ENCODE data around the gene TDP2. TPM values are rescaled to one million over a fixed set of nuclear protein-coding genes. Genes with fewer than 3 reads are reported as not detected.
"Not testable (repeated sequence)": the region's sequence is repeated elsewhere in the genome, so short reads cannot be mapped to it uniquely, and the experiment has no call there.

The TDP2 gene
- 75.7 TPM for total RNA-seq

DNA sequence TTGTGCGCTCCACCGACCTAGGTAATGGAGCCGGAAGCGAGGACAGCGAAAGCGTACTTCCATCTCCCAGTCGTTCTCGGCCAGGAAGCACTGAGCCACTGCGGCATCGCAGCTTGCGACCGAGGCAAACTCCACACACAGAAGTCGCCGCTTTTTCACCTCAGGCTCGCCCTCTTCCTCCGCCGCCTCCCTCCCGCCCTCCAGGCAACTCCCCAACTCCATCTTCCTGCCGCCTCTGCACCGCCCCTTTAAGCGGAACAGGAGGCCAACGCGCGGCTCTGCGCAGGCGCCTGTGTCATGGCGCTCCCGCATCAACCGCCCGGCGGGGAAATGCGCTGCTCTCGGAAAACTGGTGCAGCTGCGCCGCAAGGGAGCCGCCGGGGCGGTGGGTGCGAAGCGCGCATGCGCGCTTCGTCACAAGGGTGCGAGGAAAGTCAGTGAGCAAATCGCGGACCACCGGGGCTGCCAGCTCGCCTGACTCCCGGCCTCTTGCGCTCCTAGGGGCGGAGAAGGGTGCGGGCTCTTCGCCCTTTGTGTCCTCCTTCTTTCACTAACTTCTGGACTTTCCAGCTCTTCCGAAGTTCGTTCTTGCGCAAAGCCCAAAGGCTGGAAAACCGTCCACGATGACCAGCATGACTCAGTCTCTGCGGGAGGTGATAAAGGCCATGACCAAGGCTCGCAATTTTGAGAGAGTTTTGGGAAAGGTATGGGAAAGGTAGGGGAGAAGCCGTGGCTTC lies at the start of gene TDP2, which contains the start of gene ACOT13:
Gene TDP2 (minus strand): TSS at position 259 of the 737 bp plus-strand sequence. CDS start 37 bp downstream, at position 222.
Gene ACOT13 (plus strand): TSS at position 437 of the 737 bp plus-strand sequence. CDS start 187 bp downstream, at position 624.
- peak; percentile 96 for DNase-seq (ENCODE audit: low spot score)

DNA sequence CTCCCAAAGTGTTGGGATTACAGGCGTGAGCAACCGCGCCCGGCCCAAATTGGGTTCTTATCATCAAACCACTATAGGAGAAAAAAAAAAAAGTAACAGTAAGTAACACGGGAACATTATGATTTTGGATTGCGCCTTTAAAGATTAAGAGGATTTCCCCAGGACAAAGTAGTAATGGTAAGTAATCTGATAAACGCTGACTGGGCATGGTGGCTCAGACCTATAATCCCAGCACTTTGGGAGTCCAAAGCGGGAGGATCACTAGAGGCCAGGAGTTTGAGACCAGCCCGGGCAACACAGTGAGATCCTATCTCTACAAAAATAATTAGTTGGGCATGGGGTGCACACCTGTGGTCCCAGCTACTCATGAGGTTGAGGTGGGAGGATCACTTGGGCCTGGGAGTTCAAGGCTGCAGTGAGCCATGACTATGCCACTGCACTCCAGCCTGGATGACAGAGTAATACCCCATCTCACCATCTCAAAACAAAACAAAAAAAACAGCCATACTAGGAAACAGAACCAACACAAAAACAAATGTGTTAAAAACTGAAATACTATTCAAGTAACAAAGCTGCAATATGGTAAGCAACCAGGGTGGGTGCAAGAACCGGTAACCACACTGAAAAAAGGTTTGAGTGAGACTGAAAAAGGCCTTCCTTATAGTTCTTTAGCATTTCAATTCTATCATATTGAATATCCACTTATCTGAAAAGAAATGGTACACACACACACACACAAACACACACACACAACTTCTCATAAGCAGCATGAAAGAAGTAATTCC lies 44.0 kb upstream of the TDP2 start:
- DNase-seq (ENCODE audit: low spot score), result no peak

DNA sequence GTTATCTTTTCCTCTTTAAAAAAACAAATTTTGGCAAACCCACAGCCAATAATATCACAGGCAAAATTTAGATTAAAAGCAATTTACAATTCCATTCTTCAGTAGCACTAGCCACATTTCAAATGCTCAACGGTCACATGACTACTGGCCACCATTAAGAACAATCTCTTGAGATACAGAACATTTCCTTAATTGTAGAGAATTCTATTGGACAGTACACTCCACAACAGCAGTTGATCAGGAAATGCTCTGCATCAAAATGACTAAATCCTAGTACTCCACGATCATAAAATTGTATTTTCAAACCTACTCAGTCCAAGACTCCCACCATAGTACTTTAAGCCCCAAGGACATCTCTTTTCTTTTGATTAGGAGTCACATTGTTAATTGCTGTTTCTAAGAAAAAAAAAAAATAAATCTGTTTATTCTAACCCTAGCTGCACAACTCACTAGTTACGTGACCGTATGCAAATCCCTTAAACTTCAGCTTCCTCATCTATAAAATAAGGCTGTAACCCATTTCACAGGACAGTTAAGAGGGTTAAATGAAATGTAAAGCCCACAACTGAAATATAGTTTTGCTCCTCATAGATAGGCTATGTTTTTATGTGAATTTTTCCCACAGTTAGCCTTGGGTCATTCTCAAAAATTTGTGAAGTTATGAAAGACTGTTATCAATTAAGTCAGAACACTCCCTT lies 42.5 kb upstream of the TDP2 start:
- DNase-seq (ENCODE audit: low spot score), result no peak

DNA sequence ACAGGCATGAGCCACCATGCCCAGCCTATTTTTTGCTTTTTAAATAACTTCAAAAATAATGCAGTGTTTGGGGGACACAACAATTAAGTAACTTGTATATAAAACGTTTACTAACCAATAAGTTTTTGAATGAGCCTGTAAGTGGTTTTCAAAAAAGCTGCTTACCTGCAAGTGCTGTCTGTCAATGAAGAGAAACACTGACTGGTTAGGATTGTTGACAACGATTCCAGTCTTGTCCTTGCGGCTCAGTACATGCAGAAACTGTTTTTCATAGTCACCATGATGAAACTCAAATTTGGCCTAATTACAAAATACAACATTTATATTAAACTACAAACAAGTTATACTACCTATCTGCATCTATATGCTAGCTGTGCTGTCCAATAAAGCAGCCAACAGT lies 41.9 kb upstream of the TDP2 start:
- DNase-seq (ENCODE audit: low spot score), result no peak

GRCh38 chr6:24704468-24704867 lies 37.8 kb upstream of the TDP2 start:
- no peak for DNase-seq (ENCODE audit: low spot score)

DNA sequence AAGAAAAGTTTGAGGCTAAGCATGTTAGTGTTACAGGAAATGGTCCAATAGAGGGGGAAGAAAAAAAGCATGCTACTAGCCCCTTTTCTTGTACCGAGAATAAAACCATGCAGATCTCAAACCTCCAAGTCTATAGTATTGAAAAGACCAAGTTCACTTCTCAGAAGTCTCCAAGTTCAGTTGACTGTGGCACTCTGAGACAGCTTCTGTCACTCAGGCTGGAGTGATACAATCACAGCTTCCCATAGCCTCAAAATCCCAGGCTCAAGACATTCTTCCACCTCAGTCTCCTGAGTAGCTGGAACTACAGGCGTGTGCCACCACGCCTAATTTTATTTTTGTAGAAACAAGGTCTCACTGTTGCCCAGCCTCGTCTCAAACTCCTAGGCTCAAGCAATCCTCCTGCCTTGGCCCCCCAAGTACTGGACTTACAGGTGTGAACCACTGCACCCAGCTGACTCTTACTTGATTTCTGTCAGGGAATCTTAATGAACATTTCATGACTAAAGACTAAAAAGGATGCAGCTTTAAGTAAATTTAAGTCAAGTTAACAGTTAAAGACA lies 36.1 kb upstream of the TDP2 start:
- DNase-seq (ENCODE audit: low spot score), result no peak

DNA sequence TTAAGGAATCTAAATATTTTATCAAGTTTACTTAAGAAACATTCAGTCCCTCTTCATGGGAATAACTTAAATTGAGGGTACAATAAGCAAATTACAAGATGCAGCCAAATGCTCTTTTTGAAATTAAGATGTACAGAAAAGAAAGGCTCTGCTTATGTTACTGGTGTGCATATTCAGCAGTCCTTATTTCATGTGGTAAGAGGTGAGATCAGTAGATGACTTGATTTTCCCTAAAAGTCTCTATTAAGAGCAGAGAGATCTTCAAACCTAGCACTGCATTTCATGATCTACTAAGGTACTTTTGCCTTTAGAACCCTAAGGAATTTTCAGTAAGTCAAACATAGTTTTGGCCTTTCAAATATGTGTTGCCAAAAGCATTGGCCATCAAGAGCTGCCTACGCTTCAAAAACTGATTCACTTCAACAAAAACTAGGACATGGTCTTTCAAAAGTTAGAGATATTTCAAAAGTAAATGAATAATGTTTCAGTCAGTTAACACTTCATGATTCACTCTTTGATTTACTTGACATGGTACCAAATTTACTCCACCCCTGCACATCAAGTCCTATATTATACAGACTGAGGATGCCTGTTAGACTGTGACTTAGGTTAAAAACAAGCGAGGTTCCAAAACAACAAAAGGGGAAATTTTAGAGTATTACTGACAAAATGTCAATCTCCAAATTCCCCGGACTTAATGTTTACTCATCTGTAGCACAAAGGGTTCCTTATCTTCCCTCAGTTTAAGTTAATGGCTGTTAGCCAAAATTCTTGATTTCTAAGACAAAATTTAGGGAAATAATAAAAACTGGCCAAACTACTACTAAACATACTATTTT lies 33.0 kb upstream of the TDP2 start:
- no peak for DNase-seq (ENCODE audit: low spot score)

DNA sequence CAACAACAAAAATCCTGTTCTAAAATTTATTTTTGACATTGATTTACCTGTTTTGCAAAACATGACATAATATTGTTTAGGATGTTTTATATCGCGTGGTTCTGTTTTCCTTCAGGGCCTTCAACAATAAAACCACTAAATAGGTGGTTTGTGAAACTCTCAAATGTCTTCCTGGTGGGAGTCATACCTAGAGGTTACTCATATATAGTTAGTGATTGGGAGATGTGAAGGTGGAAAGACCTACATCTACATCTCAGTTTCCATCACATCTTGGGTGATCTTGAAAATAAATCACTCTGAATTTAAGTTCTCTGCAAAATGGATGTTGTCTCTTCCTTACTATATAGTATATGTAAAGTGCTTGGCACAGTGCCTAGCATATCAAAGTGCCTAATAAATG lies 29.4 kb upstream of the TDP2 start:
- no peak for DNase-seq (ENCODE audit: low spot score)

DNA sequence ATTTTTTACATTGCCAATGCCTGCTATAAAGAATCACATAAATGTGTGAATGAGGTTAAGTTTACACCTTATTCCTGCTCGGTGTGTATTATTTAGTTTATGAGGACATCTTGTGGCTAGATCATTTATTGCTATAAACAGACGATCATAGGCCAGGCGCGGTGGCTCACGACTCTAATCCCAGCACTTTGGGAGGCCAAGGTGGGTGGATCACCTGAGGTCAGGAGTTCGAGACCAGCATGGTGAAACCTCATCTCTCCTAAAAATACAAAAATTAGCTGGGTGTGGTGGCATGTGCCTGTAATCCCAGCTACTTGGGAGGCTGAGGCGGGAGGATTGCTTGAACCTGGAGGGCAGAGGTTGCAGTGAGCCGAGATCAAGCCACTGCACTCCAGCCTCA lies 28.9 kb upstream of the TDP2 start:
- DNase-seq (ENCODE audit: low spot score), result not testable (repeated sequence)

- DNase-seq (ENCODE audit: low spot score), result no peak
Observed at GRCh38 chr6:24694198-24694597, 27.5 kb upstream of the TDP2 start.

DNA sequence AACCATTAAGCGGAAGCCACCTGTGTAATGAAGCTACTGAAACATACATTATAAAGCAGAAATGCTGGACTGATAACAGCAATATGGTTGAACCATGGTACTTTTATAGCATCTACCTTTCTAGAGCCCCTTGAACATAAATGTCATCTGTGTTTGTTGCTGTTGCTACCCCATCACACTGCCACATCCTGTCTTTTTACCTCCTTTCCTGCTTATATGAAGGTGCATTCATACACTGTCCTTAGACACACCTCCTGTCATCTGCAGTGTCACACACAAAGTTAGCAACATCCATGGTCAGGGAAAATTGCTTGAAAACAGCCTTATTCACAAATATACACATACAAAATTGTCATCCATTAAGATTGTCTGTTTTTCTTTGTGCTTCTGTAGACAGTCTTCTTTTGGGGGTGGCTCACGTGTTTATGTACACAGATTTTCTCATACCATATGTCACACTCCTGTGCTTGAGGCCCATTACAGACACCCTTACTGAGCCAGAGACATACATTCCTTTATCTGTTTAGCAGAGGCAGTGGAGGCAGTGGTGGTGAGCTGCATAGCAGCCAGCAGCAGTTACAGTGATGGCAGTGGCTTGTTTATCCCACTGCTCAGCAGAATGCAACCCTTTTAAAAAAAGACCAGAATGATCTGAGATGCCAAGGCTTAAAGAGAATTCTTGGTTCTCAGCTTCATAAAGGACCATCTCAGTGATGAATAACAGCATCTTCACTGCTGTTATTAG lies 26.3 kb upstream of the TDP2 start:
- DNase-seq (ENCODE audit: low spot score), result no peak

DNA sequence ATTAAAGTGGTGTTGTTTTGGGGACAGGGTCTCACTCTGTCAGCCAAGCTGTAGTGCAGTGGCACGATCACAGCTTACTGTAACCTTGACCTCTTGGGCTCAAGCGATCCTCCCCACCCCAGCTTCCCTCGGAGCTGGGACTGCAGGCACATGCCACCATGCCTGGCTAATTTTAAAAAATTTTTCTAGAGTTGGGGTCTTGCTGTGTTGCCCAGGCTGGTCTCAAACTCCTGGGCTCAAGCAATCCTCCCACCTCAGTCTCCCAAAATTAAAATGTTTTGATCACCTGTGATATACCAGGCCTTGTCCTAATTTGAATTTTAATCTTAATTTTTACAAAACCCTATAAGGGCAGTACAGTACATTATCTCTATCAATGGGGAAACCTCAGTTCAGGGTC lies 25.7 kb upstream of the TDP2 start:
- no peak for DNase-seq (ENCODE audit: low spot score)

- DNase-seq (ENCODE audit: low spot score), result no peak
Observed at GRCh38 chr6:24692003-24692402, 25.3 kb upstream of the TDP2 start.

- no peak for DNase-seq (ENCODE audit: low spot score)
Observed at GRCh38 chr6:24691550-24691949, 24.9 kb upstream of the TDP2 start.

GRCh38 chr6:24690593-24690992 lies 23.9 kb upstream of the TDP2 start:
- DNase-seq (ENCODE audit: low spot score), result no peak

- no peak for DNase-seq (ENCODE audit: low spot score)
Observed at GRCh38 chr6:24689964-24690363, 23.3 kb upstream of the TDP2 start.

- no peak for DNase-seq (ENCODE audit: low spot score)
Observed at GRCh38 chr6:24686946-24687345, 20.2 kb upstream of the TDP2 start.

- DNase-seq (ENCODE audit: low spot score), result no peak
Observed at GRCh38 chr6:24686408-24686807, 19.7 kb upstream of the TDP2 start.

- no peak for DNase-seq (ENCODE audit: low spot score)
Observed at GRCh38 chr6:24683297-24684296, 16.9 kb upstream of the TDP2 start.
